Measurements from ENCODE around the gene IMMP2L. TPM values are rescaled to one million over a fixed set of nuclear protein-coding genes. Genes with fewer than 3 reads are reported as not detected.

Gene IMMP2L
- total RNA-seq, 2 experiments from 2014 or later: 10.2 to 12.8 TPM

DNA sequence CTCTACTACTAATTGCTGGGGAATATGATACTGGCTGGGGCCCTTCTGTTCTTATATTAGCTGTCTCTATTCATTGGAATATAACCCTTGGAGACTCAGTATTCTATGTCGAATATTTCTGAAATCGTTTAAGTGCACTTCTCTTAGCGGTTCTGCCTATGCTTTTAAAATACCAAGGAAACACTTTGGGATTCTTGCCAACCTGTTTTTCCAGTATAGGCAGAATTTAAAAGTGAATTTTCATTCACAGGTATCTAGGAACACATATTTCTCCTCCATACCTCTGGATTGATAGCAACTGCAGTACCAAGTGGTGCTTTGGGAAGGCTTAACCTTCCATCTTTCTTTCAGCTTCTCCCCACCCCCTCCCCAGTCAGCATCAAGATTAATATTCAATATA, 841.7 kb downstream of the IMMP2L start:
- Mint-ChIP-seq H3K36me3 (no peaks in the 10 kb centered on the region), H3K4me3 (no peak overlapping the region), H3K9me3 (peaks cover 6% of the 10 kb centered on the region), H3K27me3 (no peaks in the 10 kb centered on the region), H3K27ac (no peak overlapping the region), H3K4me1 (no peaks in the 10 kb centered on the region)
- DNase-seq (no peak), ATAC-seq (ENCODE audit: low read depth) (no peak)
- POLR2A ChIA-PET: no interaction called here

DNA sequence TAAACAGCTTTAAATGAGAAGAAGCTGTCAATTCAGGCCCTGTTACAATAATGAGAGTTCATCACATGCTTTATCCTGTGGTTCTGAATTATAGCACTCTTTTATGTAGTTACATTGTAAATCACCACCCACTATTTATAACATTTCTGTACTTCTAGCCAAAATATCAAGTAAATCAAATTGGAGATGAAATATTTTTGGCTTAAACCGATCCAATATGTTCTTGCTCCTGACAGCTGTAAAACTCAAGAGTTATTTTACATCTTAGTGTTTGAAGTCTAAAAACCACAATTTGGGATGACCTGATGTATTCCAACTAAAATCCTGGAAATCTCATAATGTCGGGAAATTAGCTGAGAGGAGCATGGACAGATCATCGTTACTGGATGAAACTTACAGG, 842.6 kb downstream of the IMMP2L start:
- H3K4me1 Mint-ChIP-seq: peaks cover 2% of the 10 kb centered on the region
- H3K36me3 Mint-ChIP-seq: peaks cover 2% of the 10 kb centered on the region
- no peaks in the 10 kb centered on the region for H3K27me3 Mint-ChIP-seq
- peaks cover 8% of the 10 kb centered on the region for H3K9me3 Mint-ChIP-seq
- no peak for ATAC-seq (ENCODE audit: low read depth)
- POLR2A ChIA-PET: no interaction called here
- no peak overlapping the region for H3K4me3 Mint-ChIP-seq
- no peak overlapping the region for H3K27ac Mint-ChIP-seq
- no peak for DNase-seq

GRCh38 chr7:110718503-110719205, 843.6 kb downstream of the IMMP2L start:
- POLR2A ChIA-PET: no interaction called here
- Mint-ChIP-seq H3K4me3 (no peak overlapping the region), H3K9me3 (peaks cover 8% of the 10 kb centered on the region), H3K36me3 (peaks cover 2% of the 10 kb centered on the region), H3K4me1 (peaks cover 2% of the 10 kb centered on the region), H3K27me3 (no peaks in the 10 kb centered on the region), H3K27ac (no peak overlapping the region)
- DNase-seq (no peak), ATAC-seq (ENCODE audit: low read depth) (no peak)

DNA sequence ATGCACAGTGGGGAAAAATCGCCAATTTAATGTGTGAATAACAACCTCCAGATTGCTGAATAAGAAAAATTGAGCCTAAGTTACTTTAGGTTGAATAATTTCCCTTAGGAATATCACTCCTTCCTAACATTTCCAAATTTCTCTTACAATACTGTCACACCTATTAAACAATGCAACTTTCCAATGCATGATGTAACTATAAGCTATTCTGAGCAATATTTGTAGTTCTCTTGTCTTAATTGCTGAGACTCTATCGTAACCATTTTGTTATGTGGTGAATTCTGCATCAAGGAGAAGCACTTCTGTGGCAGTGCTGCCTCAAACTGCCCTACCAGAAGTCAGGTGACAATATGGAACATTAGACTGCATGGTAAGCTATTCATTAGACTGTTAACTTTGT, 858.1 kb downstream of the IMMP2L start:
- Mint-ChIP-seq H3K4me3 (no peak overlapping the region), H3K4me1 (no peaks in the 10 kb centered on the region), H3K36me3 (peaks cover 2% of the 10 kb centered on the region), H3K9me3 (peaks cover 5% of the 10 kb centered on the region), H3K27me3 (no peaks in the 10 kb centered on the region), H3K27ac (no peak overlapping the region)
- POLR2A ChIA-PET: no interaction called here
- ATAC-seq (ENCODE audit: low read depth) (no peak), DNase-seq (no peak)

DNA sequence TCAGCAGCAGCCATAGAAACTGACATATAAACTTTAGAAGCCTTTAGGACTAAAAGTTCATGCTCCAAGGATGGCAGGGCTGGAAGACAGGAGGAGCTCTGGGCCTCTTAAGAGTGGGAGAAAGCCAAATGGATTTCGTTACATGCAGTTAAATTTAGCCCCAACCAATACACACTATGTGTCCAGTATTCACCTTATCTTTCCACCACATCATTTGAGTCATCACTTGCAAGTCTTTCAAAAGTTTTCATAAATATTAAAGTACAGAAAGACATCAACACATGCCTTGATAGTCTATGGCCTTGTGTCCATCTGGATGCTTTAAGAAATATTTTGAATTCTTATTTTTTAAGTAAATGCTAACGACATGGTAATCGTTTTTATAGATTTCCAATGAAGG, 863.7 kb downstream of the IMMP2L start:
- ATAC-seq (ENCODE audit: low read depth): no peak
- H3K36me3 Mint-ChIP-seq: peaks cover 2% of the 10 kb centered on the region
- no peaks in the 10 kb centered on the region for H3K4me1 Mint-ChIP-seq
- H3K4me3 Mint-ChIP-seq: no peak overlapping the region
- POLR2A ChIA-PET: no interaction called here
- H3K27ac Mint-ChIP-seq: no peak overlapping the region
- H3K9me3 Mint-ChIP-seq: peaks cover 2% of the 10 kb centered on the region
- no peaks in the 10 kb centered on the region for H3K27me3 Mint-ChIP-seq
- DNase-seq: no peak

- Mint-ChIP-seq H3K9me3 (peaks cover 6% of the 10 kb centered on the region), H3K36me3 (peaks cover 10% of the 10 kb centered on the region), H3K4me1 (no peaks in the 10 kb centered on the region), H3K4me3 (no peak overlapping the region), H3K27me3 (no peaks in the 10 kb centered on the region), H3K27ac (no peak overlapping the region)
- ATAC-seq (ENCODE audit: low read depth) (no peak), DNase-seq (no peak)
- POLR2A ChIA-PET: no interaction called here
These were observed 868.9 kb downstream of the IMMP2L start for GRCh38 chr7:110693344-110693743.

GRCh38 chr7:110688908-110689307, 873.4 kb downstream of the IMMP2L start:
- Mint-ChIP-seq H3K27me3 (no peaks in the 10 kb centered on the region), H3K27ac (no peak overlapping the region), H3K4me3 (no peak overlapping the region), H3K9me3 (peaks cover 9% of the 10 kb centered on the region), H3K4me1 (no peaks in the 10 kb centered on the region), H3K36me3 (peaks cover 10% of the 10 kb centered on the region)
- POLR2A ChIA-PET: no interaction called here
- no peak for ATAC-seq (ENCODE audit: low read depth)
- DNase-seq: no peak

DNA sequence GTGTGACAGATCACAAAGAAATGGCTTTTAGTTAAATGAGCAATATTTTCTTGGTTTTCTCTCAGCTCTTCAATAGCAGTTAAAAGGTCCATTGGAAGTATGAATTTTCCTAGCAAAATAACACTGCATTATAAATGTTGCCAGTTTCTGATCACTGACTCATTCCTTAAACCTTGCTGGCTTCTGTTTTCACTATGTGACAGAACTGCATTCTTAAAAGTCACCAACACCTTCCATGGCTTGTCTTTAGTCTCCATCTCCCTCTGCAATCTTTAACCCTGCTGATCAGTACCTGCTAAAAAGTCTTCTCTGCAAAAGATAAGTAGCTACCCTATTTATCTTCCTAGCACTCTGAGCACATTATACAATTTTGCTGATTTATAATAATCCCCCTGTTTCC, 876.4 kb downstream of the IMMP2L start:
- peaks cover 6% of the 10 kb centered on the region for H3K9me3 Mint-ChIP-seq
- no peaks in the 10 kb centered on the region for H3K27me3 Mint-ChIP-seq
- H3K36me3 Mint-ChIP-seq: peaks cover 6% of the 10 kb centered on the region
- POLR2A ChIA-PET: no interaction called here
- H3K4me1 Mint-ChIP-seq: no peaks in the 10 kb centered on the region
- no peak for ATAC-seq (ENCODE audit: low read depth)
- H3K27ac Mint-ChIP-seq: no peak overlapping the region
- no peak overlapping the region for H3K4me3 Mint-ChIP-seq
- no peak for DNase-seq

GRCh38 chr7:110681941-110682340, 880.4 kb downstream of the IMMP2L start:
- Mint-ChIP-seq H3K4me3 (no peak overlapping the region), H3K4me1 (peaks cover 2% of the 10 kb centered on the region), H3K27ac (no peak overlapping the region), H3K9me3 (peaks cover 4% of the 10 kb centered on the region), H3K27me3 (no peaks in the 10 kb centered on the region), H3K36me3 (peaks cover 5% of the 10 kb centered on the region)
- no peak for DNase-seq
- no peak for ATAC-seq (ENCODE audit: low read depth)
- POLR2A ChIA-PET: no interaction called here

DNA sequence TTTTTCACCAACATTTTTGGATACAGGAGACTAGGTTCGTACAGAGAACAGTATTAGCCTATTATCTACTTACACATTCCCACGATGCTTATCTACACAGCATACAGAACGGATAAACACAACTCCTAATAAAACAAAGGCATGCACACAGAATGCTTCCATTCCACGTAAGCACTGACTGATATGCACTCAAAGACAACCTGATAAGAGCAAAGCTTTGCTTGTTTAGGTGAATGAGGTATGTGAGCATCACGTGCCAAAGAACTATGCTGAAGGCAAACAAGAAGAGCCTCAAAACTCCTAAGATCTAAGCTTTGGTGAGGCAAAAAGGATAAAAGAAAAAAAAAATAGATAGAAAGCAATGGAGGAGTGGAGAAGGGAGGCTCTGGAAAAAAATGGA, 884.9 kb downstream of the IMMP2L start:
- peaks cover 16% of the 10 kb centered on the region for H3K9me3 Mint-ChIP-seq
- peaks cover 17% of the 10 kb centered on the region for H3K36me3 Mint-ChIP-seq
- ATAC-seq (ENCODE audit: low read depth) (no peak), DNase-seq (no peak)
- H3K4me1 Mint-ChIP-seq: peaks cover 2% of the 10 kb centered on the region
- no peaks in the 10 kb centered on the region for H3K27me3 Mint-ChIP-seq
- POLR2A ChIA-PET: no interaction called here
- H3K27ac Mint-ChIP-seq: no peak overlapping the region
- no peak overlapping the region for H3K4me3 Mint-ChIP-seq

GRCh38 chr7:110676785-110677184, 885.5 kb downstream of the IMMP2L start:
- no peaks in the 10 kb centered on the region for H3K27me3 Mint-ChIP-seq
- H3K27ac Mint-ChIP-seq: no peak overlapping the region
- H3K9me3 Mint-ChIP-seq: peaks cover 17% of the 10 kb centered on the region
- no peak overlapping the region for H3K4me3 Mint-ChIP-seq
- POLR2A ChIA-PET: no interaction called here
- ATAC-seq (ENCODE audit: low read depth) (no peak), DNase-seq (no peak)
- H3K36me3 Mint-ChIP-seq: peaks cover 19% of the 10 kb centered on the region
- peaks cover 2% of the 10 kb centered on the region for H3K4me1 Mint-ChIP-seq

DNA sequence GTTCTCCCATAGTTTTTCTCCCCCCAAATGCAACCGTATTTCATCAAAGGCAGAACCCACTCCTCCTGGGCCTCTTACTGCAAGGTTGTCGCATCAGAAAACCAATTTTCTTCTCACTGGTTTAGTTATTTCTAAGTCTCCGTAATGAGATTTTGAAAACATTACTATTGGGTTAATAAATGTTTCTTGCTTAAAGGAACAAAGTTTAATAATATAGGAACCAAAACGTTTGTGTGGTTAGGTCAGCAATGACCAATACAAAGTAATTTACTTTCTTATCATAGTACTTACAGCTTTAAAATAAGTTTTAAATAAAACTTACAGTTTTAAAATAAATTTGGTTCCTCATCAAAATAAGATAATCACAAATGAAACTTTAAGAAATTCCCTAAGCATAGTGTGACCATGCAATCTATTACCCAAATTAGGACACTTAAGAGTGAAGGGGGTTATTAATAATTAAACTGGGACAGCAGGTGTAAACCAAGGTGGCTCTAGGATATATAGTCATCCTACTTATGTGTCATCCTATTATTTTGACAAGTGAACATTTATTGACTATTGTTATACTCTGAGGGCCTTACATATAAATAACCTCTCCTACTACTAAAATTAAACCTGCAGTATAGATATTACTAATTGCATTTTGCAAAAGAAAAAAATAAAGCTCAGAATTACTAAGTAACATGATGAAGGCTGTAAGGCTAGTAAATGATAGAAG, 886.7 kb downstream of the IMMP2L start:
- H3K9me3 Mint-ChIP-seq: peaks cover 21% of the 10 kb centered on the region
- ATAC-seq (ENCODE audit: low read depth) (no peak), DNase-seq (no peak)
- H3K36me3 Mint-ChIP-seq: peaks cover 20% of the 10 kb centered on the region
- H3K4me1 Mint-ChIP-seq: peaks cover 2% of the 10 kb centered on the region
- POLR2A ChIA-PET: no interaction called here
- H3K4me3 Mint-ChIP-seq: no peak overlapping the region
- H3K27ac Mint-ChIP-seq: no peak overlapping the region
- H3K27me3 Mint-ChIP-seq: no peaks in the 10 kb centered on the region

GRCh38 chr7:110673148-110673547, 889.1 kb downstream of the IMMP2L start:
- peaks cover 18% of the 10 kb centered on the region for H3K36me3 Mint-ChIP-seq
- DNase-seq (no peak), ATAC-seq (ENCODE audit: low read depth) (no peak)
- POLR2A ChIA-PET: no interaction called here
- peaks cover 20% of the 10 kb centered on the region for H3K9me3 Mint-ChIP-seq
- no peaks in the 10 kb centered on the region for H3K4me1 Mint-ChIP-seq
- H3K27me3 Mint-ChIP-seq: no peaks in the 10 kb centered on the region
- H3K4me3 Mint-ChIP-seq: no peak overlapping the region
- no peak overlapping the region for H3K27ac Mint-ChIP-seq

GRCh38 chr7:110669410-110669809, 892.9 kb downstream of the IMMP2L start:
- Mint-ChIP-seq H3K36me3 (peaks cover 17% of the 10 kb centered on the region), H3K9me3 (peaks cover 16% of the 10 kb centered on the region), H3K27me3 (no peaks in the 10 kb centered on the region), H3K4me1 (no peaks in the 10 kb centered on the region), H3K4me3 (no peak overlapping the region), H3K27ac (no peak overlapping the region)
- no peak for ATAC-seq (ENCODE audit: low read depth)
- DNase-seq: no peak
- POLR2A ChIA-PET: no interaction called here
